SU-DHL-6 (cell line): ENCODE data around the gene SERPINB3.
"Not testable (repeated sequence)": the region's sequence is repeated elsewhere in the genome, so short reads cannot be mapped to it uniquely, and the experiment has no call there.

Experiments
- H2AFZ ChIP-seq: fragments of 200-600 bp; sonication (generic); 2 replicates; pipeline ENCODE4 v1.6.1; 2014; ENCODE audit warnings: low read depth, mild to moderate bottlenecking, moderate library complexity, mixed read lengths, antibody characterized with exemption, low read length; ENCODE audit not compliant: severe bottlenecking
- H3F3A ChIP-seq: fragments of 200-600 bp; shearing (Covaris generic); 2 replicates; pipeline ENCODE4 v1.6.0; 2016; ENCODE audit warnings: antibody characterized with exemption, mild to moderate bottlenecking; ENCODE audit not compliant: insufficient read depth
- H3K27ac ChIP-seq: fragments of 200-600 bp; sonication (generic); 2 replicates; pipeline ENCODE4 v1.5.1; 2016; ENCODE audit warnings: low read depth, mild to moderate bottlenecking, low read length, moderate library complexity, mixed read lengths
- H3K27me3 ChIP-seq: fragments of 200-600 bp; sonication (generic), shearing (Covaris generic); 2 replicates; pipeline ENCODE4 v1.6.0; 2014; ENCODE audit warnings: mild to moderate bottlenecking, low read length
- H3K36me3 ChIP-seq: fragments of 200-600 bp; sonication (generic); 2 replicates; pipeline ENCODE4 v1.6.1; 2014; ENCODE audit warnings: mild to moderate bottlenecking, low read length, mixed read lengths
- H3K4me2 ChIP-seq: fragments of 300-600, 200-600 bp; shearing (Covaris generic), sonication (generic); 2 replicates; pipeline ENCODE4 v1.6.0; 2014; ENCODE audit warnings: low read length, low read depth, mild to moderate bottlenecking; ENCODE audit not compliant: poor library complexity, severe bottlenecking
- H3K4me3 ChIP-seq: fragments of 200-600 bp; sonication (generic); 2 replicates; pipeline ENCODE4 v1.5.1; 2014; ENCODE audit warnings: antibody characterized with exemption, low read length, mild to moderate bottlenecking, mixed read lengths; ENCODE audit not compliant: insufficient read depth, poor library complexity, severe bottlenecking
- H3K79me2 ChIP-seq: fragments of 200-600 bp; sonication (generic); 2 replicates; pipeline ENCODE4 v1.6.1; 2014; ENCODE audit warnings: mild to moderate bottlenecking, low read length, moderate library complexity; ENCODE audit not compliant: insufficient read depth
- H3K9ac ChIP-seq: fragments of 200-600 bp; sonication (generic); 2 replicates; pipeline ENCODE4 v1.7.0; 2014; ENCODE audit warnings: mild to moderate bottlenecking, low read length
- H3K9me2 ChIP-seq: fragments of 200-600 bp; sonication (generic); replicated peaks from 2 replicates; pipeline ENCODE4 v1.6.1; 2014; ENCODE audit warnings: low read length; ENCODE audit not compliant: insufficient read depth
- H3K9me3 ChIP-seq: fragments of 200-600 bp; sonication (generic); 2 replicates; pipeline ENCODE4 v1.6.1; 2014; ENCODE audit warnings: low read length, mixed read lengths; ENCODE audit not compliant: insufficient read depth
- H4K20me1 ChIP-seq: fragments of 200-600 bp; sonication (generic); 2 replicates; pipeline ENCODE4 v1.6.1; 2014; ENCODE audit warnings: low read depth, mild to moderate bottlenecking, antibody characterized with exemption, low read length, moderate library complexity, mixed read lengths
- CTCF ChIP-seq: fragments of 200-600 bp; sonication (generic); IDR thresholded peaks from one replicate; pipeline ENCODE4 v1.5.1; 2017; ENCODE audit warnings: antibody characterized with exemption, mild to moderate bottlenecking, low read length, moderate library complexity; ENCODE audit not compliant: insufficient read depth, poor library complexity, severe bottlenecking
- EZH2phosphoT487 ChIP-seq: fragments of 200-600 bp; sonication (generic), shearing (Covaris generic); conservative IDR thresholded peaks from 2 replicates; pipeline ENCODE4 v1.6.1; 2018; ENCODE audit warnings: mild to moderate bottlenecking, antibody characterized with exemption, low read length, moderate library complexity, mixed read lengths

The SERPINB3 gene

GRCh38 chr18:63661750-63662149 is at the start of gene SERPINB3:
SERPINB3 (minus strand) TSS chr18:63661893; CDS start chr18:63661216, 677 bp downstream.
- not testable (repeated sequence) for H3K27me3 ChIP-seq, H2AFZ ChIP-seq, H3K4me3 ChIP-seq, H3K9me2 ChIP-seq, H3K4me2 ChIP-seq, H3K27ac ChIP-seq, H3K9ac ChIP-seq, H3K9me3 ChIP-seq, H3F3A ChIP-seq, H4K20me1 ChIP-seq, H3K79me2 ChIP-seq, H3K36me3 ChIP-seq

- H4K20me1 ChIP-seq = no peaks in the 10 kb centered on the region
- H3K27ac ChIP-seq = no peak overlapping the region
- H3K9me3 ChIP-seq = no peaks in the 10 kb centered on the region
- H3K9me2 ChIP-seq = no peaks in the 10 kb centered on the region
- no peak overlapping the region for H3K4me2 ChIP-seq
- no peak overlapping the region for H2AFZ ChIP-seq
- H3K4me3 ChIP-seq = no peak overlapping the region
- H3K36me3 ChIP-seq = no peaks in the 10 kb centered on the region
- H3K27me3 ChIP-seq = no peaks in the 10 kb centered on the region
- no peaks in the 10 kb centered on the region for H3F3A ChIP-seq
- TF ChIP-seq EZH2phosphoT487 = no peak
- no peak for TF ChIP-seq CTCF
- H3K79me2 ChIP-seq = no peaks in the 10 kb centered on the region
- H3K9ac ChIP-seq = no peak overlapping the region
Measured at GRCh38 chr18:63708650-63709049, 47.0 kb upstream of the SERPINB3 start.

- Histone ChIP-seq H3K9me2 (no peaks in the 10 kb centered on the region), H3K27ac (no peak overlapping the region), H3K4me2 (no peak overlapping the region), H3K4me3 (no peak overlapping the region), H3K9ac (no peak overlapping the region), H3K9me3 (no peaks in the 10 kb centered on the region), H2AFZ (no peak overlapping the region), H3K27me3 (no peaks in the 10 kb centered on the region), H3K79me2 (no peaks in the 10 kb centered on the region), H3F3A (no peaks in the 10 kb centered on the region), H4K20me1 (no peaks in the 10 kb centered on the region), H3K36me3 (no peaks in the 10 kb centered on the region)
- no peak for TF ChIP-seq EZH2phosphoT487
- TF ChIP-seq CTCF = no peak
Measured at GRCh38 chr18:63707816-63708215, 46.1 kb upstream of the SERPINB3 start.

GRCh38 chr18:63705401-63705800 is 43.7 kb upstream of the SERPINB3 start:
- Histone ChIP-seq H4K20me1 (no peaks in the 10 kb centered on the region), H3K27me3 (no peaks in the 10 kb centered on the region), H3K9me3 (no peaks in the 10 kb centered on the region), H3K4me2 (no peak overlapping the region), H2AFZ (no peak overlapping the region), H3K9me2 (no peaks in the 10 kb centered on the region), H3F3A (no peaks in the 10 kb centered on the region), H3K27ac (no peak overlapping the region), H3K4me3 (no peak overlapping the region), H3K36me3 (no peaks in the 10 kb centered on the region), H3K79me2 (no peaks in the 10 kb centered on the region), H3K9ac (no peak overlapping the region)
- TF ChIP-seq EZH2phosphoT487 = no peak
- no peak for TF ChIP-seq CTCF
